ENCODE data around the gene NKX6-2. TPM values are rescaled to one million over a fixed set of nuclear protein-coding genes. Genes with fewer than 3 reads are reported as not detected.

Gene NKX6-2
- not detected in 2 replicates for total RNA-seq

- DNase-seq (ENCODE audit: low read depth in 2 of 2) = peak; percentile 19 to 20
Measured at GRCh38 chr10:132785723-132786475, at the start of gene NKX6-2. TSS of gene NKX6-2 (minus strand) at chr10:132786147. CDS start at chr10:132785948, 199 bp downstream.

GRCh38 chr10:132834891-132835847 lies 49.2 kb upstream of the NKX6-2 start:
- DNase-seq (ENCODE audit: low read depth in 2 of 2) = no peak

- no peak for DNase-seq (ENCODE audit: low read depth in 2 of 2)
Measured at GRCh38 chr10:132834311-132834761, 48.4 kb upstream of the NKX6-2 start.

- no peak for DNase-seq (ENCODE audit: low read depth in 2 of 2)
Measured at GRCh38 chr10:132833421-132834111, 47.6 kb upstream of the NKX6-2 start.

GRCh38 chr10:132832186-132832969 lies 46.4 kb upstream of the NKX6-2 start:
- DNase-seq (ENCODE audit: low read depth in 2 of 2) = no peak

- no peak for DNase-seq (ENCODE audit: low read depth in 2 of 2)
Measured at GRCh38 chr10:132829403-132829802, 43.5 kb upstream of the NKX6-2 start.

GRCh38 chr10:132828681-132829080 lies 42.7 kb upstream of the NKX6-2 start:
- DNase-seq (ENCODE audit: low read depth in 2 of 2) = no peak

GRCh38 chr10:132827861-132828539 lies 42.1 kb upstream of the NKX6-2 start:
- DNase-seq (ENCODE audit: low read depth in 2 of 2) = no peak

GRCh38 chr10:132827423-132827789 lies 41.5 kb upstream of the NKX6-2 start:
- DNase-seq (ENCODE audit: low read depth in 2 of 2) = no peak

- DNase-seq (ENCODE audit: low read depth in 2 of 2) = no peak
Measured at GRCh38 chr10:132826524-132827422, 40.8 kb upstream of the NKX6-2 start.

- peak in 1 of 2 donors; percentile 7 for DNase-seq (ENCODE audit: low read depth in 2 of 2)
Measured at GRCh38 chr10:132825783-132826523, 40.0 kb upstream of the NKX6-2 start.

GRCh38 chr10:132820056-132820455 lies 34.1 kb upstream of the NKX6-2 start:
- no peak for DNase-seq (ENCODE audit: low read depth in 2 of 2)

GRCh38 chr10:132817701-132818211 lies 31.8 kb upstream of the NKX6-2 start:
- no peak for DNase-seq (ENCODE audit: low read depth in 2 of 2)

- DNase-seq (ENCODE audit: low read depth in 2 of 2) = no peak
Measured at GRCh38 chr10:132816718-132817117, 30.8 kb upstream of the NKX6-2 start.

- DNase-seq (ENCODE audit: low read depth in 2 of 2) = no peak
Measured at GRCh38 chr10:132815168-132815857, 29.4 kb upstream of the NKX6-2 start.

- DNase-seq (ENCODE audit: low read depth in 2 of 2) = no peak
Measured at GRCh38 chr10:132814469-132814856, 28.5 kb upstream of the NKX6-2 start.

- no peak for DNase-seq (ENCODE audit: low read depth in 2 of 2)
Measured at GRCh38 chr10:132813560-132814468, 27.9 kb upstream of the NKX6-2 start.

All from lung microvascular endothelial cell (primary cell).